Epithelial cell of proximal tubule (primary cell): ENCODE results near the gene GTF3A. TPM values are rescaled to one million over a fixed set of nuclear protein-coding genes. Genes with fewer than 3 reads are reported as not detected.

Experiments
- DNase-seq: peaks from one replicate; pipeline ENCODE4 v3.0.0-alpha.2; 2011; ENCODE audit warnings: low read depth
- H3K4me3 ChIP-seq: 2 replicates; pipeline ENCODE4 v1.5.1; 2011; ENCODE audit warnings: low read depth, mild to moderate bottlenecking, low read length
- total RNA-seq: library from RNA; depleted of rRNA; stranded (reverse); fragments of >200 nt; gene quantifications from 2 replicates; pipeline ENCODE4 v1.2.3, GENCODE V29; 2015
- TF ChIP-seq, protein P1 (sequence below): conservative IDR thresholded peaks from 2 replicates; pipeline ENCODE4 v1.5.1; 2012; ENCODE audit warnings: low read depth, mild to moderate bottlenecking, low read length

Gene GTF3A
- total RNA-seq, 1 donor from 2014 or later: 160 TPM

DNA sequence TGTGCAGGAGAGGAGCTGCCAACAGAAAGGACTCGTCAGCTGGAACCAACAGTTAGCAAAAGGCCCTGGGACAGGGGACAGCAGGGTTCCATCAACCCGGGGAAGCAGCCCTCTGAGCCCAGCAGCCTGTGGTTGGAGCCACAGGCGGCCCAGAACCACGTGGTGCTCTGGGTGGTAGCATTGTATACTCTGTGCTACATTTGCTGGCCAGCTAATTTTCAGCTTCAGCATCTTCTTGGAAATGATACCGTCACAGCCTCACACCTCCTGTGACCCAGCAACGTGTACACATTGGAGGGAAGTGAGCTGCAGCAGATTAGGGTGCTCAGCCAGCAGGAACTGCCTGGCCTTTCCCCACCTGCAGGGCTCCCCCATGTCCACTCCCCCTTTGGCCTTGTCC lies 39.1 kb downstream of the GTF3A start:
- H3K4me3 ChIP-seq: no peak overlapping the region
- no peak for DNase-seq
- TF ChIP-seq, protein P1, sequence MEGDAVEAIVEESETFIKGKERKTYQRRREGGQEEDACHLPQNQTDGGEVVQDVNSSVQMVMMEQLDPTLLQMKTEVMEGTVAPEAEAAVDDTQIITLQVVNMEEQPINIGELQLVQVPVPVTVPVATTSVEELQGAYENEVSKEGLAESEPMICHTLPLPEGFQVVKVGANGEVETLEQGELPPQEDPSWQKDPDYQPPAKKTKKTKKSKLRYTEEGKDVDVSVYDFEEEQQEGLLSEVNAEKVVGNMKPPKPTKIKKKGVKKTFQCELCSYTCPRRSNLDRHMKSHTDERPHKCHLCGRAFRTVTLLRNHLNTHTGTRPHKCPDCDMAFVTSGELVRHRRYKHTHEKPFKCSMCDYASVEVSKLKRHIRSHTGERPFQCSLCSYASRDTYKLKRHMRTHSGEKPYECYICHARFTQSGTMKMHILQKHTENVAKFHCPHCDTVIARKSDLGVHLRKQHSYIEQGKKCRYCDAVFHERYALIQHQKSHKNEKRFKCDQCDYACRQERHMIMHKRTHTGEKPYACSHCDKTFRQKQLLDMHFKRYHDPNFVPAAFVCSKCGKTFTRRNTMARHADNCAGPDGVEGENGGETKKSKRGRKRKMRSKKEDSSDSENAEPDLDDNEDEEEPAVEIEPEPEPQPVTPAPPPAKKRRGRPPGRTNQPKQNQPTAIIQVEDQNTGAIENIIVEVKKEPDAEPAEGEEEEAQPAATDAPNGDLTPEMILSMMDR: no peak

DNA sequence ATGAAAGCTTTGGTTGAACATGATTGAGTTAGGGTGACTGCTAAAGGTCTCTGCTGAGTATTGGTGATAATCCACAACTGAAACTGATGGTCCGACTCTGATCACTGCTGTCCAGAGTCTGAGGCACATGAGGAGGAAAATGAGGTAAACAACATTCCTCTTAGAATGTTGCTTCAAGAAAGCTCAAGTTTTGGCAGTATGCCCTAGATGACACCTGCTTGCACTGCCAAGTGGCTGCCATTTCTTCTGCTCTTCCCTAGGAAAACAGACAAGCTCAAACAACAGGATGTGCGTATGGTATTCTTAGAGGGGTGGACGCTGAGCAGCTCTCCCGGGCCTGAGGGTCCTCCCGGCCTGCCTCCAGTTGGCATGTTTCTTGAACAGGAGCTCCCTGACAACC lies 41.2 kb downstream of the GTF3A start:
- no peak overlapping the region for H3K4me3 ChIP-seq
- TF ChIP-seq, protein P1: no peak
- no peak for DNase-seq

DNA sequence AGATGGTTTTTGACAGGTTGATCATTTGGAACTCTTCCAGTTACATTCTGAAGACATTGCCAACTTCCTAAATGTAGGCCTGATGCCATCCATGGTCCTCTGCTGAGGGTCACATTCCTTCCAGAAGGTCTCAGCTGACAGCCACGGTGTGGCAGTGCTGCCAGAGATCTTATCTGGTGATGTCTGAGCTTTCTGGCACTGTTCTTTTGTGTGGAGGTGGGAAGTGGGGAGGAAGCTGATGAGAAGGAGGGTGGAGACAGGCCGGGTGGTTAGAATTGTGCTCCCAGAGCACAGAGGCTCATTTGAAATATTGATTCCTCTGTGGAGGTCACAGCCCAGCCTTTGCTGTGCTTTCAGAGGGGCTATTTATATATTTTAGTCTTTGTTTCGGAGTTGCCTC lies 42.1 kb downstream of the GTF3A start:
- DNase-seq: no peak
- TF ChIP-seq, protein P1: no peak
- no peak overlapping the region for H3K4me3 ChIP-seq

DNA sequence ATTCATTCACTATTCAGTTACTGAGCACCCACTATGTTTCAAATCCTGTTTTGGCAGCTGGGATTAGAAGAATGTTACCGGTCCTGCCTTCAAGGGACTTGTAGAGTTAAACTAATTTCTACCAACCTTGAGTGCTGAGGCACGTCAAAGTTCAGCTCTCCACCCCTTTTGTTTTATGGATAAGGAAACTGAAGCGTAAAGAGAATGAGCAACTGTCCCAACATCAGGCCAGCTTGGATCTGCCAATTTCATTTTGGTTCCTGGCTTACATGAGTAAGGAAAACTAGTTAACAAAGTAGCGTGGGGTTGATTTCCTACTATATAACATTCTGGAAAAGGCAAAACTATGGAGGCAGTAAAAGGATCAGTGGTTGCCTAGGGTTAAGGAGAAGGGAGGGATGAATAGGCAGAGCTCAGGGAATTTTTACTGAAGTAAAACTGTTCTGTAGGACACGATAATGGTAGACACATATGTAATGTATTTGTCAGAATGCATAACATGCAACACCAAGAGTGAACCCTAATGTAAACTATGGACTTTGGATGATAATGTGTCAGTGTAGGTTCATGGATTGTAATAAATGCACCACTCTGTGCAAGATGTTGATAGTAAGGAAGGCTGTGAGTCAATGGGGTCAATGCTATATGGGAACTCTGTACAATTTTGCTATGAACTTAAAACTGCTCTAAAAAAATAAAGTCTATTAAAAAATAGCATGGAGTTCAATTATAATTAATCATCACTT lies 45.8 kb downstream of the GTF3A start:
- TF ChIP-seq, protein P1: no peak
- no peak for DNase-seq
- H3K4me3 ChIP-seq: no peak overlapping the region

DNA sequence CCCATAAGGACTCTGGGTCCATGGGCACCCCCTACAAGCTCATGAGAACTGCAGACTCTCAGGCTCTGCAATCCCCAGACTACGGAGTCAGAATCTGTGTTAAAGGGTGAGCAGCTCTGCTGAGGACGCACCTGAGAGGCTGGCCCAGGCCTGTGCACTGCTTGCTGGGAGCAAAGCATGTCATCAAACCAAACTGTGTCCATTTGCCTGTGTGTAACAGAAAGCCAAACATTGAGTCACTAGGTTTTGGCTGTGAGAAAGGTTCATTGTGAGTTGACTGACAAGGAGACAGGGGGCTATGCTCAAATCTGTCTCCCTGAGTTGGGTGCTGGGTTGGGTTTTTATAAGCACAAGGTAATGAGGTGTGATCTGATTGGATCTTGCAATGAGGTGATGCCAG lies 48.0 kb downstream of the GTF3A start:
- no peak overlapping the region for H3K4me3 ChIP-seq
- TF ChIP-seq, protein P1: no peak
- DNase-seq: no peak

DNA sequence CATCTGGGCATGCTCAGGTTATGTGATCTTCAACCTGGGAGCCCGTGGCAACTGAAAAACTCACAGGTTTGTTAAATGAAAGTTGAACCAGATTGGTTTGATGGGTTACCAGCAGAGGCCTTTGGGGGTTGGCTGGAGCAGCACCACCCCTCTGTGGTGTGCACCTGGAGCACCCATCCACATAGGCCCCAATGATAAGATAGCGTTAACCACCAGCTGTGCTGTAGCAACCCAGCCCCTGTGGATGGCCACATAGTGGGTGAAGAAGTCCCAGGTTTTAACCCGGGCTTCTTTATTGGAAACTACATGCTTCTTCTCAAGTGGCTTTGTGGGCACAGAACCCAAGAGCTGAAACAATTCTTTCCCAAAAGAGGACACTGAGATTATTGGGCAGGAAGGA lies 48.5 kb downstream of the GTF3A start:
- TF ChIP-seq, protein P1: no peak
- DNase-seq: no peak
- no peak overlapping the region for H3K4me3 ChIP-seq

DNA sequence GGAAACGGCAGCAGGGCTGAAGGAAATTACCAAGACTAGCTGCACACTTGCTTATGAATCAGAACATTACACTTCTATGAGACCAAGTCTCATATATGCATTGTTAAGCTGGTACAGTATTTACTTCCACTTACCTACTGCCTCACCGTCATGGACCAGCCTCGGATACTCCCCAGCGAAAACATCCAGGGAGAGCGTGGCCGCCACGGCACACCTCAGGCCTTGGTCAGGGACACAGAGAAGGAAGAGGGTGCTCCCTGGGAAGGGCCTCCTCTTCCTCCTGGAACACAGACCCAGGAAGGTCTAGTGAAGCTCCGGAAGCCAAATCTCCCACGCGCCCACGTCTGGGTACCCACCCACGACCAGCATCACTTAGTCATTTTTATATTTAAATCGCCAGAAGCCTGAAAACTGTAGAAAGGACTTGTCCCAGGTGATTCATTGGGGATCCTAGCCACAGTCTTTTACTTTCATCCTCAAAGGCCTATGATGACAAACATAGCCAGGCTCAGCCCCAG lies 50.4 kb downstream of the GTF3A start:
- no peak overlapping the region for H3K4me3 ChIP-seq
- TF ChIP-seq, protein P1: no peak
- no peak for DNase-seq
